Endothelial cell of umbilical vein (primary cell): Measurements from ENCODE around the gene AKAP12. TPM values are rescaled to one million over a fixed set of nuclear protein-coding genes. Genes with fewer than 3 reads are reported as not detected.
A peak's percentile ranks its signal among the peaks of the same experiment; 100 is the strongest.

ENCODE experiments used
- BruUV-seq: library from RNA; stranded (reverse); fragments of 400-500 nt; replicated peaks from 2 replicates; lab custom pipeline; 2021; lab: Mats Ljungman, UMichigan
- CTCF ChIA-PET: fragments of 300-600, 350-600 bp; sonication (Branson Sonifier 250); formaldehyde crosslinking; loops from one replicate; lab custom pipeline; 2021; ENCODE audit warnings: antibody characterized with exemption, inconsistent platforms; lab: Charles Lee
- POLR2A ChIA-PET: fragments of 300-600, 350-600 bp; sonication (Branson Sonifier 250); formaldehyde crosslinking; loops from one replicate; lab custom pipeline; 2021; ENCODE audit warnings: antibody characterized with exemption, inconsistent platforms; lab: Charles Lee
- DNase-seq: peaks from one replicate; pipeline ENCODE4 v3.0.0-alpha.2; 2011; ENCODE audit warnings: low read depth, low spot score
- FAIRE-seq: peaks from 2 replicates; lab custom pipeline; 2011; peaks lifted over from hg19 to GRCh38; lab: Jason Lieb, UNC
- H2AFZ ChIP-seq: 2 replicates; pipeline ENCODE4 v1.6.0; 2012; ENCODE audit warnings: low read depth, low read length, control low read depth, inconsistent platforms
- H3K27ac ChIP-seq: 2 replicates; pipeline ENCODE4 v1.5.1; 2011; ENCODE audit warnings: low read depth, mild to moderate bottlenecking, control low read depth, low read length, moderate library complexity; ENCODE audit not compliant: insufficient read depth
- H3K27me3 ChIP-seq, 2 experiments: 2 replicates each; pipeline versions ENCODE4 v1.6.0 to v1.6.1; 2011; ENCODE audit warnings: low read length in 2 of 2, mixed read lengths in 1 of 2; ENCODE audit not compliant: control insufficient read depth in 2 of 2, insufficient read depth in 2 of 2
- H3K36me3 ChIP-seq, 2 experiments: 2 replicates in 1 of 2; 3 replicates in 1 of 2; pipeline ENCODE4 v1.5.1; 2011; ENCODE audit warnings: low read length in 2 of 2, mild to moderate bottlenecking in 1 of 2, moderate library complexity in 1 of 2; ENCODE audit not compliant: control insufficient read depth in 2 of 2, insufficient read depth in 2 of 2; ENCODE audit errors: extremely low read depth in 1 of 2
- H3K4me1 ChIP-seq: 3 replicates; pipeline ENCODE4 v1.5.1; 2011; ENCODE audit warnings: mild to moderate bottlenecking, low read length; ENCODE audit not compliant: control insufficient read depth, insufficient read depth; ENCODE audit errors: extremely low read depth
- H3K4me2 ChIP-seq: 2 replicates; pipeline ENCODE4 v1.6.1; 2011; ENCODE audit warnings: low read length, control low read depth, mixed read lengths; ENCODE audit not compliant: insufficient read depth
- H3K4me3 ChIP-seq, 3 experiments: fragments of 200-600 bp in 1 of 3; sonication (generic), shearing (Covaris generic) in 1 of 3; replicated peaks in 1 of 3; 2 replicates each; pipeline ENCODE4 v1.5.1; 2011 to 2016; ENCODE audit warnings: control low read depth in 3 of 3, low read length in 3 of 3, mild to moderate bottlenecking in 2 of 3, inconsistent platforms in 1 of 3, low read depth in 1 of 3, moderate library complexity in 1 of 3; ENCODE audit not compliant: insufficient read depth in 1 of 3
- H3K79me2 ChIP-seq: 2 replicates; pipeline ENCODE4 v1.6.0; 2012; ENCODE audit warnings: low read length, inconsistent platforms; ENCODE audit not compliant: control insufficient read depth, insufficient read depth
- H3K9ac ChIP-seq: replicated peaks from 2 replicates; pipeline ENCODE3; 2011; ENCODE audit warnings: low read length, control low read depth; ENCODE audit not compliant: insufficient read depth; ENCODE audit errors: extremely low read depth
- H3K9me1 ChIP-seq: replicated peaks from 3 replicates; pipeline ENCODE4 v1.6.0; 2011; ENCODE audit warnings: mild to moderate bottlenecking, low read length; ENCODE audit not compliant: control insufficient read depth, insufficient read depth; ENCODE audit errors: extremely low read depth
- H3K9me3 ChIP-seq: replicated peaks from 2 replicates; pipeline ENCODE4 v1.5.1; 2012; ENCODE audit warnings: low read length, inconsistent platforms; ENCODE audit not compliant: control insufficient read depth, insufficient read depth
- H4K20me1 ChIP-seq: replicated peaks from 2 replicates; pipeline ENCODE3; 2011; ENCODE audit warnings: mild to moderate bottlenecking, low read length; ENCODE audit not compliant: control insufficient read depth, insufficient read depth; ENCODE audit errors: extremely low read depth
- CTCF ChIP-seq, 2 donors: IDR thresholded peaks; 1 replicate in 1 of 2; 2 replicates in 1 of 2; pipeline ENCODE4 v1.5.1; 2011; ENCODE audit warnings: low read length in 2 of 2, mild to moderate bottlenecking in 2 of 2, moderate library complexity in 2 of 2, control low read depth in 1 of 2, inconsistent platforms in 1 of 2, low read depth in 1 of 2; ENCODE audit not compliant: insufficient read depth in 1 of 2; ENCODE audit errors: extremely low read depth in 1 of 2
- EZH2 ChIP-seq: IDR thresholded peaks from 2 replicates; pipeline ENCODE4 v1.6.1; 2012; ENCODE audit warnings: borderline replicate concordance, low read depth, mild to moderate bottlenecking, moderate library complexity, low read length, inconsistent platforms; ENCODE audit not compliant: severe bottlenecking
- FOS ChIP-seq: IDR thresholded peaks from 2 replicates; pipeline ENCODE4 v1.6.1; 2011; ENCODE audit warnings: mild to moderate bottlenecking, low read length, moderate library complexity, borderline replicate concordance; ENCODE audit not compliant: insufficient read depth
- GATA2 ChIP-seq: IDR thresholded peaks from 2 replicates; pipeline ENCODE4 v1.7.0; 2011; ENCODE audit warnings: low read depth, mild to moderate bottlenecking, moderate library complexity, mixed read lengths, low read length; ENCODE audit not compliant: insufficient read length, insufficient read depth
- JUN ChIP-seq: IDR thresholded peaks from 2 replicates; pipeline ENCODE4 v1.6.1; 2011; ENCODE audit warnings: borderline replicate concordance, low read depth; ENCODE audit not compliant: insufficient read length, insufficient read depth
- MYC ChIP-seq: IDR thresholded peaks from one replicate; pipeline ENCODE4 v1.6.1; 2011; ENCODE audit warnings: mild to moderate bottlenecking, low read depth, low read length
- POLR2A ChIP-seq: IDR thresholded peaks from 2 replicates; pipeline ENCODE4 v1.6.1; 2012; ENCODE audit warnings: low read depth, mild to moderate bottlenecking, control low read depth, low read length
- POLR2AphosphoS5 ChIP-seq: IDR thresholded peaks from 2 replicates; pipeline ENCODE4 v1.6.1; 2012; ENCODE audit warnings: low read depth, mild to moderate bottlenecking, control low read depth, low read length, moderate library complexity; ENCODE audit not compliant: insufficient read depth
- dilution Hi-C: fragments of 300-500 bp; cut with MboI; formaldehyde crosslinking; loops from one replicate; pipeline ENCODE4 v1.15.0; 2019; ENCODE audit warnings: low sequenced_read_pairs; ENCODE audit not compliant: extremely low pct_ligation_motif_present
- intact Hi-C: fragments of 100-400 bp; cut with micrococcal nuclease; formaldehyde crosslinking; loops from one replicate; pipeline ENCODE4 v1.10.0; 2022
- polyA plus RNA-seq, 4 experiments: library from polyadenylated mRNA; depleted of rRNA in 3 of 4; stranded (reverse) in 3 of 4; unstranded in 1 of 4; fragments of >200 nt; gene quantifications; 2 replicates each; pipeline versions ENCODE4 v1.2.1 to v1.2.3, GENCODE V29; 2011 to 2012; ENCODE audit warnings: missing spikeins in 1 of 4
- total RNA-seq: library from RNA; stranded (reverse); gene quantifications from 2 replicates; pipeline ENCODE4 v1.2.3, GENCODE V29; 2021
- TF ChIP-seq, protein P1 (sequence below): IDR thresholded peaks from 2 replicates; pipeline ENCODE4 v1.6.1; 2011; ENCODE audit not compliant: insufficient read depth, insufficient read length

Gene AKAP12
- total and polyA plus RNA-seq, 2 donors (not counting 3 experiments of a cell fraction or from before 2014, with no cell fraction given) = 46.9 to 340 TPM

DNA sequence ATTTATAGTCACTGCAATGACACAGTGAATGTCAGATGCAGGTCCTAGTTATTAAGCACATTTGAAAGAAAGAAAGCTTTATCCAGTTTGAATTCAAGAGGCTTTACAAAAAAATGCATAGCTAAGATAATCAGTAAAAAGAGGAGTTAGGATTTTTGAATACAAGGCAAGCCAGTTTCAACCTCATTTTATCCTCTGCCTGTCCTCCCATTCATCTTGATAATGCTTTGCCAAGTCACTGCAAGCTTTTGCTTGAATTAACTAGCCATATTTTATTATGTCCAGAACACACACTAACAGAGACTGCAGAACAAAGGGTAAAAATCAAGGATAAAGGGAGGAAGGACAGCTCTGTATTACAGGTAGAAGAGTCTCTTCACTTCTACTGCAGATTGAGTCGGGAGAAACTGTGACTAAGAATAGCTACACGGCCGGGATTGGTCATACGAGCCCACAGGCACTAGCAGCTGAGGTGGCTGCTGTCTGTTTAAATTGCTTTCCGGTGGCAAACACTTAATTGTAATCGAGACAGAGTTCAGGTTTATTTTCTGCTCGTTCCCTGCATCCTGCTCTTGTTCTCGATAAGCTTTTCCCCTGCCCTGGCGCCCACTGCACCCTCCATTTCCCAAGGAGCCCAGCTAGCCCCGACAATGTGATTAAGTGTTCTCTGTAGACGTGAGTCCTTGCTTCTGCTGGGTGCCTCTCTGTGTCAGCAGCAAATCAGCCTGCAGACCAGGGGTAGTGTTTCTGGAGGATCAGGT lies 30.5 kb upstream of the AKAP12 start:
- POLR2A ChIA-PET = no interaction called here
- Histone ChIP-seq H3K27me3 (no peaks in the 10 kb centered on the region), H3K9ac (no peak overlapping the region), H3K79me2 (no peaks in the 10 kb centered on the region), H3K4me1 (no peaks in the 10 kb centered on the region), H2AFZ (peak overlapping the region; percentile 36), H3K36me3 (no peaks in the 10 kb centered on the region), H3K4me3 (no peak overlapping the region), H4K20me1 (no peaks in the 10 kb centered on the region), H3K9me1 (no peaks in the 10 kb centered on the region), H3K9me3 (no peaks in the 10 kb centered on the region), H3K27ac (no peak overlapping the region), H3K4me2 (peak overlapping the region; percentile 47)
- dilution Hi-C loops (no loop called here), intact Hi-C loops (no loop called here)
- DNase-seq (peak; percentile 14), FAIRE-seq (no peak)
- no peak for TF ChIP-seq FOS
- TF ChIP-seq, protein P1, sequence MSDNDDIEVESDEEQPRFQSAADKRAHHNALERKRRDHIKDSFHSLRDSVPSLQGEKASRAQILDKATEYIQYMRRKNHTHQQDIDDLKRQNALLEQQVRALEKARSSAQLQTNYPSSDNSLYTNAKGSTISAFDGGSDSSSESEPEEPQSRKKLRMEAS = no peak
- TF ChIP-seq EZH2 = no peak
- no peak for TF ChIP-seq GATA2
- no peak for TF ChIP-seq POLR2A
- TF ChIP-seq POLR2AphosphoS5 = no peak
- no peak for TF ChIP-seq CTCF (IDR thresholded peaks at IDR 0.05; ENCODE audit: extremely low read depth in 1 of 2, insufficient read depth in 1 of 2, low read depth in 1 of 2, low read length in 2 of 2)
- TF ChIP-seq MYC = no peak
- TF ChIP-seq JUN = no peak
- no TSS peak for BruUV-seq
- CTCF ChIA-PET = interaction anchor here (1.0 to 1.5 kb wide), 5 partner anchors 10 to 195 kb away, joined by 3 to 4 read pairs (median 3); no protein-coding TSS in a partner anchor
